Central memory CD8-positive, alpha-beta T cell (primary cell): ENCODE data around the gene REEP6.

ENCODE experiments used
- ATAC-seq: fragments of 150-1000 bp; cut with Tn5 transposase; replicated peaks from 2 replicates; pipeline ENCODE4 v1.10.0; 2022; ENCODE audit warnings: mild to moderate bottlenecking, moderate FRiP score, moderate number of reproducible peaks; ENCODE audit not compliant: poor library complexity, severe bottlenecking; ENCODE audit errors: extremely low read depth
- DNase-seq, 2 donors: peaks; one replicate each; pipeline ENCODE4 v3.0.0; 2021; ENCODE audit warnings: low spot score in 2 of 2
- H3K27ac Mint-ChIP-seq: one replicate; pipeline ENCODE4 v1.8.0; 2022; ENCODE audit warnings: low read depth, mild to moderate bottlenecking, moderate library complexity, mixed read lengths
- H3K27me3 Mint-ChIP-seq: one replicate; pipeline ENCODE4 v1.8.0; 2022; ENCODE audit warnings: mixed read lengths
- H3K36me3 Mint-ChIP-seq: one replicate; pipeline ENCODE4 v1.8.0; 2022; ENCODE audit warnings: mild to moderate bottlenecking, moderate library complexity, mixed read lengths; ENCODE audit not compliant: insufficient read depth
- H3K4me1 Mint-ChIP-seq: one replicate; pipeline ENCODE4 v1.8.0; 2022; ENCODE audit warnings: mixed read lengths
- H3K4me3 Mint-ChIP-seq: one replicate; pipeline ENCODE4 v1.8.0; 2022; ENCODE audit warnings: mild to moderate bottlenecking, moderate library complexity, mixed read lengths
- H3K9me3 Mint-ChIP-seq: one replicate; pipeline ENCODE4 v1.8.0; 2022; ENCODE audit warnings: mixed read lengths

Gene REEP6

GRCh38 chr19:1481893-1482360 is 9.1 kb upstream of the REEP6 start:
- Mint-ChIP-seq H3K27ac (no peak overlapping the region), H3K36me3 (peaks cover 3% of the 10 kb centered on the region), H3K4me3 (no peak overlapping the region), H3K4me1 (peaks cover 7% of the 10 kb centered on the region), H3K9me3 (no peaks in the 10 kb centered on the region), H3K27me3 (no peaks in the 10 kb centered on the region)
- no peak for DNase-seq
- ATAC-seq: no peak

- no peaks in the 10 kb centered on the region for H3K9me3 Mint-ChIP-seq
Measured at GRCh38 chr19:1482361-1483130, 8.4 kb upstream of the REEP6 start.

GRCh38 chr19:1483131-1483978 is 7.6 kb upstream of the REEP6 start:
- DNase-seq: no peak
- no peak overlapping the region for H3K27ac Mint-ChIP-seq
- no peak for ATAC-seq
- H3K9me3 Mint-ChIP-seq: no peaks in the 10 kb centered on the region
- peaks cover 7% of the 10 kb centered on the region for H3K4me1 Mint-ChIP-seq
- H3K27me3 Mint-ChIP-seq: no peaks in the 10 kb centered on the region
- peaks cover 2% of the 10 kb centered on the region for H3K36me3 Mint-ChIP-seq
- H3K4me3 Mint-ChIP-seq: no peak overlapping the region

More at GRCh38 chr19:1482361-1483130, 8.4 kb upstream of the REEP6 start:
- Mint-ChIP-seq H3K27ac (no peak overlapping the region), H3K4me3 (no peak overlapping the region), H3K27me3 (no peaks in the 10 kb centered on the region), H3K36me3 (peaks cover 2% of the 10 kb centered on the region), H3K4me1 (peaks cover 7% of the 10 kb centered on the region)
- ATAC-seq: no peak
- DNase-seq: no peak

- Mint-ChIP-seq H3K4me3 (no peak overlapping the region), H3K9me3 (no peaks in the 10 kb centered on the region), H3K27me3 (no peaks in the 10 kb centered on the region), H3K4me1 (peaks cover 5% of the 10 kb centered on the region), H3K36me3 (peaks cover 2% of the 10 kb centered on the region), H3K27ac (no peak overlapping the region)
- ATAC-seq (no peak), DNase-seq (no peak)
Measured at GRCh38 chr19:1483979-1484428, 7.0 kb upstream of the REEP6 start.

GRCh38 chr19:1486720-1487575 is 4.0 kb upstream of the REEP6 start:
- ATAC-seq (no peak), DNase-seq (no peak)
- H3K36me3 Mint-ChIP-seq: peaks cover 5% of the 10 kb centered on the region
- H3K4me3 Mint-ChIP-seq: no peak overlapping the region
- H3K4me1 Mint-ChIP-seq: peaks cover 16% of the 10 kb centered on the region
- H3K27me3 Mint-ChIP-seq: no peaks in the 10 kb centered on the region
- no peaks in the 10 kb centered on the region for H3K9me3 Mint-ChIP-seq
- no peak overlapping the region for H3K27ac Mint-ChIP-seq

GRCh38 chr19:1487576-1488281 is 3.3 kb upstream of the REEP6 start:
- Mint-ChIP-seq H3K4me3 (no peak overlapping the region), H3K36me3 (peaks cover 5% of the 10 kb centered on the region), H3K9me3 (no peaks in the 10 kb centered on the region), H3K27ac (no peak overlapping the region), H3K27me3 (no peaks in the 10 kb centered on the region), H3K4me1 (peaks cover 18% of the 10 kb centered on the region)
- DNase-seq (no peak), ATAC-seq (no peak)

- no peaks in the 10 kb centered on the region for H3K9me3 Mint-ChIP-seq
- no peak overlapping the region for H3K27ac Mint-ChIP-seq
- ATAC-seq (no peak), DNase-seq (no peak)
- H3K4me1 Mint-ChIP-seq: peaks cover 18% of the 10 kb centered on the region
- H3K36me3 Mint-ChIP-seq: peaks cover 5% of the 10 kb centered on the region
- H3K27me3 Mint-ChIP-seq: no peaks in the 10 kb centered on the region
- no peak overlapping the region for H3K4me3 Mint-ChIP-seq
Measured at GRCh38 chr19:1488282-1488601, 2.7 kb upstream of the REEP6 start.

- Mint-ChIP-seq H3K4me3 (peak overlapping the region; percentile 82), H3K27ac (peak overlapping the region; percentile 32), H3K4me1 (peaks cover 18% of the 10 kb centered on the region), H3K9me3 (no peaks in the 10 kb centered on the region), H3K36me3 (peaks cover 5% of the 10 kb centered on the region), H3K27me3 (no peaks in the 10 kb centered on the region)
- no peak for DNase-seq
- ATAC-seq: no peak
Measured at GRCh38 chr19:1489463-1490310, 1.3 kb upstream of the REEP6 start.

- peaks cover 5% of the 10 kb centered on the region for H3K36me3 Mint-ChIP-seq
- H3K4me3 Mint-ChIP-seq: peak within 1 kb of the TSS; percentile 82
- H3K9me3 Mint-ChIP-seq: no peaks in the 10 kb centered on the region
- peak; percentile 97 to 99 for DNase-seq
- peaks cover 18% of the 10 kb centered on the region for H3K4me1 Mint-ChIP-seq
- H3K27ac Mint-ChIP-seq: peak within 1 kb of the TSS; percentile 35
- H3K27me3 Mint-ChIP-seq: no peaks in the 10 kb centered on the region
- ATAC-seq: peak; percentile 89
Measured at GRCh38 chr19:1490311-1491113, 469 bp upstream of the REEP6 start, which contains the start of gene PCSK4. PCSK4 (minus strand) TSS chr19:1490350; CDS start chr19:1490346, 4 bp downstream.

- Mint-ChIP-seq H3K36me3 (peaks cover 5% of the 10 kb centered on the region), H3K27ac (no peak overlapping the region), H3K4me3 (peak overlapping the region; percentile 77), H3K9me3 (no peaks in the 10 kb centered on the region), H3K4me1 (peaks cover 18% of the 10 kb centered on the region), H3K27me3 (no peaks in the 10 kb centered on the region)
- ATAC-seq (no peak), DNase-seq (no peak)
Measured at GRCh38 chr19:1491849-1492170, 829 bp downstream of the REEP6 start.
